ENCODE measurements around the gene C5. TPM values are rescaled to one million over a fixed set of nuclear protein-coding genes. Genes with fewer than 3 reads are reported as not detected.
A peak's percentile ranks its signal among the peaks of the same experiment; 100 is the strongest.
"Not testable (repeated sequence)": the region's sequence is repeated elsewhere in the genome, so short reads cannot be mapped to it uniquely, and the experiment has no call there.

The C5 gene
- total RNA-seq: 1.2 and 1.9 TPM in 2 replicates

DNA sequence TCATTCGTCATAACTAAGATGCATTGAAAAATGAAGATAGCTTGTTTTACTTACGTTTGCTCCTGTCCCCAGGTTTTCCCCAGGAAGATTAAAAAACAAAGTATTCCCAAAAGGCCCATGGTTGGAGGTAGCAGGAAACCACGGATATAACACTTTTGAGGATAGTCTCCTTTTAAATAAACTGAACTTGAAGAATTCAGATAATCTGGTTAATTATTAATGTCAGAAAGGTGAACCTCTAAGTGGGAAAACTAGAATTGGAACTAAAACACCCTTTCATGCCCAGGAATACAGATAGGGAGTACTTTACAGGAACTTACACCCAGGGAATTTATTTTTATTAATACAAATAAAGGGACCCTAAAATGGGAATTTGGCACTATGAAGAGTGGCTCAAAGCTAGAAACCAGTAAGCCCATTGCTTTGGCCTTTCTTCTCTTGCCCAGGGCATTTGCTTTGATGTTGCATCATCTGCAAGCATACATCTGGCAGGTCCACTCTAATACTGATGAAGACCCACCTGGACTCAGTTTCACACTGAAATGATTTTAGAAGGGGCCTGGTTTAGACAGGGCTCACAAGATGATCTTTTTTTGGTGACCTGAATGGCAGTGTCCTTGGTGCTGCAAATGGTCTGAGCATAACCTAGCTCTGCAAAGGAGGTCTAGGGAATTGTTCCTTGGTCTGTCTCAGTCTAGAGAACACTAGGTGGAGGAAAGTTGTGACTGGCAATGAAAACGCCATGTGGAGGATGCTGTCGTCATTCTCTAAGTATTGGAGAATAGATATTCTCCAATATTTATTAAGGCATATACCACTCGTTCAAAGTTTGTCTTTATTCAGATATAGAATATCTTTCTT is at the start of gene C5:
C5 (minus strand) TSS at position 148 of the 861 bp plus-strand sequence; CDS start at position 119, 29 bp downstream.
- intact Hi-C loops (cut with micrococcal nuclease): no loop called here
- Mint-ChIP-seq H3K4me1 (ENCODE audit: low read depth) (no peaks in the 10 kb centered on the region), H3K9me3 (no peaks in the 10 kb centered on the region), H3K4me3 (no peak within 1 kb of the TSS), H3K27me3 (ENCODE audit: insufficient read depth) (peaks cover 5% of the 10 kb centered on the region), H3K36me3 (ENCODE audit: low read depth) (no peaks in the 10 kb centered on the region), H3K27ac (no peak within 1 kb of the TSS)
- no peak for DNase-seq (ENCODE audit: low spot score)

DNA sequence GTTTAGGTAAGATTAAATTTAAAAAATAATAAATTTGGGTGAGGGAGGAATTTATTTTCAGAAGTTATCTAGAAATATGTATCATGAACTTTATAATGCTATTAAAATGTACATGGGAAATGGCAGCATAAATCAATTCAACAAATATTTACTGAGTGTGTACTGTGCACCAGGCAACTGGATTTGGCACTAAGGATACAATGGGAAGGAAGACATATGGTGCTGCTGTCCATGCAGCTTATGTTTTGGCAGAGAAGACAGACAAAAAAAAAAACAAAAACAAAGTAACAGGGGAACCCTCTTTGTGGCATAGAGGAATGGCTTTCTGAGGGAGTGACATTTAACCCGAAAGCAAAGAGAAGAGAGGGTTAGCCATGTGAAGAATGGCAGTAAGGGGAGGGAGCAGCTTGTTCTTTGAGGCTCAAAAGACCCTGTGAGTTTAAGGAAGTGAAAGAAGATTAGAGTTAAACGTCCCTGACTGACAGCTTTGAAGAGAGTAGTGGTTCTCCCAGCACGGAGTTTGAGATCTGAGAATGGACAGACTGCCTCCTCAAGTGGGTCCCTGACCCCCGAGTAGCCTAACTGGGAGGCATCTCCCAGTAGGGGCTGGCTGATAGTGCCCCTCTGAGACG is 48.6 kb upstream of the C5 start:
- DNase-seq (ENCODE audit: low spot score): no peak
- Mint-ChIP-seq H3K27me3 (ENCODE audit: insufficient read depth) (no peaks in the 10 kb centered on the region), H3K27ac (no peak overlapping the region), H3K36me3 (ENCODE audit: low read depth) (peaks cover 78% of the 10 kb centered on the region), H3K9me3 (peaks cover 32% of the 10 kb centered on the region), H3K4me1 (ENCODE audit: low read depth) (peaks cover 9% of the 10 kb centered on the region), H3K4me3 (no peak overlapping the region)
- intact Hi-C loops (cut with micrococcal nuclease): no loop called here

DNA sequence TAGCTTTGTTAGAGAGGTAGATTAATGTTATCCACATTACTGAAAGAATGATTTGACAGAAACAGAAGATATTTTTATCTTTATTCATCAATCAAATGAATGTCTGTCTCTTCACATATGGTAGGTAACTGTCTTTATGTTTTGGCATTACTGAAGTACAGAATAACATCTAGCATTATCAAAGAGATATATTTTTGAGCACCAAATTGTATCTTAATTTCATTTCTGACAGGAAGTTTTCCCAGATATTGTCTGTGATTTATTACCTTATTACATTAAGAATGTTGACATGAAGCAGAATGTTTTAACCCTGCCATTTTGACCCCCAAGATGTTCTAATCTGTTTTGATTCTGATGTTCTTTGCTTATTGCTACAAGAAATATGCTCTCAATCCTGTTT is 45.0 kb upstream of the C5 start:
- Mint-ChIP-seq H3K27ac (no peak overlapping the region), H3K4me3 (no peak overlapping the region), H3K9me3 (peaks cover 16% of the 10 kb centered on the region), H3K27me3 (ENCODE audit: insufficient read depth) (no peaks in the 10 kb centered on the region), H3K4me1 (ENCODE audit: low read depth) (peaks cover 9% of the 10 kb centered on the region), H3K36me3 (ENCODE audit: low read depth) (peaks cover 67% of the 10 kb centered on the region)
- no peak for DNase-seq (ENCODE audit: low spot score)
- intact Hi-C loops (cut with micrococcal nuclease): no loop called here

DNA sequence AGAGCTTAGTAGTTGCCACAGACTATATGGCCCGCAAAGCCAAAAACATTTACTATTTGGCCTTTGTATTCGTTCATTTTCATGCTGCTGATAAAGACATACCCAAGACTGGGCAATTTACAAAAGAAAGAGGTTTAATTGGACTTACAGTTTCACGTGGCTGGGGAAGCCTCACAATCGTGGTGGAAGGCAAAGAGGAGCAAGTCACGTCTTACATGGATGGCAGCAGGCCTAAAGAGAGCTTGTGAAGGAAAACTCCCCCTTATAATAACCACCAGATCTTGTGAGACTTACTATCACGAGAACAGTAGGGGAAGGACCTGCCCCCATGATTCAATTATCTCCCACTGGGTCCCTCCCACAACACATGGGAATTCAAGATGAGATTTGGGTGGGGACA is 40.7 kb upstream of the C5 start:
- peaks cover 29% of the 10 kb centered on the region for H3K4me1 Mint-ChIP-seq (ENCODE audit: low read depth)
- H3K4me3 Mint-ChIP-seq; DNase-seq (ENCODE audit: low spot score); intact Hi-C loops (cut with micrococcal nuclease); H3K27me3 Mint-ChIP-seq (ENCODE audit: insufficient read depth); H3K9me3 Mint-ChIP-seq; H3K27ac Mint-ChIP-seq: not testable (repeated sequence)
- H3K36me3 Mint-ChIP-seq (ENCODE audit: low read depth): peaks cover 53% of the 10 kb centered on the region

DNA sequence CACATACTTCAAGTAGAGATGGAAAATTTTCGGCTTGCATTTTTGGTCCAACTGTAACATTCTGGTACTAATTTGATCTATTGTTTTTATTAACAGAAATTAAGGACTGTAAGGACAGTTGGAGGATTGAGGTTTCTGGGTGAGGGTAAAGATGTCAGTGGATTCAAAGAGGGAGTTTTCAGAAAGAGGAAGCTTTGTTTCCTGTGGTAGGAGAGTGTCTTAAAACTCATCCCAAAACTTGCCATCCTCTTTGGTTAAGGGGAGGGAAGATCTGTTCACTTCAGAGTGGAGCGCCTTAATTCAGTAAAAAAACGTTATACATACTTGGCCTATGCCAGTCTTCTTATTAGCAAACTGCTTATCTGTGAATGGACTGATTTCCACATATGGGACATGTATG is 38.5 kb upstream of the C5 start:
- Mint-ChIP-seq H3K36me3 (ENCODE audit: low read depth) (peaks cover 45% of the 10 kb centered on the region), H3K4me3 (no peak overlapping the region), H3K9me3 (no peaks in the 10 kb centered on the region), H3K27me3 (ENCODE audit: insufficient read depth) (no peaks in the 10 kb centered on the region), H3K4me1 (ENCODE audit: low read depth) (peaks cover 27% of the 10 kb centered on the region), H3K27ac (peak overlapping the region; percentile 30)
- intact Hi-C loops (cut with micrococcal nuclease): no loop called here
- no peak for DNase-seq (ENCODE audit: low spot score)

DNA sequence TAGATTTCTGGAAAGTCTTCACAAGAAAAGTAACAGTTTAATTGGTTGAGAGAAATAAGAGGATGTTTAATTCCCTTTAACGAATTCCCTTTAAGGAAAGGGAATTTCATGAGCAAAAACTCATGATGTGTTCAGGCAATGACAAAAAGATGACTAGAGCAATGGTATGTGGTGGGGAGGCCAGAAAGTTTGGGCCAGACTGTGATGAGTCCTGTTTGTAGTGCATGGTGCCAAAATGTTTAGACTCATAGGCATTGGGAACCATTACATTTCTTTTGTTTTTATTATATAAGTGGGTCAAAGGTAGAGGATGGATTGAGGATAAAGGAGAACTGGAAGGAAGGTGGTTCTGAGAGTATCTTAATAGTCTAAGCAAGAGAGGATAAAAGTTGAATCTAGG is 35.6 kb upstream of the C5 start:
- Mint-ChIP-seq H3K27me3 (ENCODE audit: insufficient read depth) (no peaks in the 10 kb centered on the region), H3K4me3 (no peak overlapping the region), H3K9me3 (no peaks in the 10 kb centered on the region), H3K27ac (no peak overlapping the region), H3K4me1 (ENCODE audit: low read depth) (peaks cover 27% of the 10 kb centered on the region), H3K36me3 (ENCODE audit: low read depth) (peaks cover 38% of the 10 kb centered on the region)
- intact Hi-C loops (cut with micrococcal nuclease): no loop called here
- no peak for DNase-seq (ENCODE audit: low spot score)

DNA sequence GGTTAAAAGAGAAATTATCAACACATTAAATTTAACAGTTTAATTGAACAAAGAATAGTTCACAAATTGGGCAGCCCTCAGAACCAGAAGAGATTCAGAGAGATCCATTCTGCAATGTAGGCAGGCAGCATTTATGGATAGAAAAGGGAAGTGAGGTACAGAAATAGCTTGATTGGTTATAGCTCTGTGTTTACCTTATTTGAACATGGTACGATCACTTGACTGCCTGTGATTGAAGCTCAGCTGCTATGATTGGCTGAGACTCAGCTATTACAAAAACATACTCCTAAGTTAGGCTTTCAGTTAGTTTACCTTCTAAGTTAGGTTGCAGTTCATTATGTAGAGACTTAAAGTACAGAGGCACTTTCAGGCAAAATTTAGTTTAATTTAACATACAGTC is 32.0 kb upstream of the C5 start:
- H3K4me3 Mint-ChIP-seq: no peak overlapping the region
- H3K27me3 Mint-ChIP-seq (ENCODE audit: insufficient read depth): no peaks in the 10 kb centered on the region
- peaks cover 24% of the 10 kb centered on the region for H3K36me3 Mint-ChIP-seq (ENCODE audit: low read depth)
- H3K9me3 Mint-ChIP-seq: no peaks in the 10 kb centered on the region
- H3K27ac Mint-ChIP-seq: no peak overlapping the region
- DNase-seq (ENCODE audit: low spot score): no peak
- intact Hi-C loops (cut with micrococcal nuclease): no loop called here
- peaks cover 28% of the 10 kb centered on the region for H3K4me1 Mint-ChIP-seq (ENCODE audit: low read depth)

DNA sequence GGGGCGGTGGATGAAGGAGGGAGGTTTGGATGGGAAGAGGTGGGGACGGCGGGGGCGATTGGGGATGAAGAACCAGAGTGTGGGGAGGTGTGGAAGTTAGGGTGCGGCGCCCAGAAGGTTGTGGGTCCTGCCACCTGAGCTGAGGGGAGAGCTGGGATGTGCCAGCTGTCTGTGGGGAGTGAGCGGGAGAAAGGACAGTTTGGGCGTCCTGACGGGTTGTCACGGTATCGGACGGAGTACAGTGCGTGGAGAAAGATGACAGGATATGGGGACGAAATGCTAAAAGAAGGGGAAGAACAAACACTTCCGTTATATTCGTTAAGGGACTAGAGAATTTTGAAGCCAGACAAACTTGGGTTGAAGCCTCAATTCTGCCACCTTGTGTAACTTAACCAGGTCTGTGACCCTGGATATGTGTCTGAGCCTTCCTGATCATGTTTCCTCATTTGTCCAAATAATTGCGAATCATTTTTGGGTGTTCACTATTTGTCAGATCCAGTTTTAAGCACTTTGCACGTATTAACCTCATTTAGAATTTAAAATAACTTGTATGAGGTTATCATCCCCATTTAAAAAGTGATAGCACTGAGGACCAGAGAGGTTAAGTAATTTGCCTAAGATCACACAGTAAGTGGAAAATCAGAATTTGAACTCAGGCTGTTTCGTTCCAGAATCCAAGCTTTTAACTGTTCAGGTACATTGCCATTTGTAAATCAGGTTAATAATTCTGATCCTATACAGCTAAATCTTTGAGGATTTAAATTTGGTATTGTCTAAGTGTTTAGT is 25.4 kb upstream of the C5 start:
- DNase-seq (ENCODE audit: low spot score): no peak
- peaks cover 2% of the 10 kb centered on the region for H3K9me3 Mint-ChIP-seq
- peak overlapping the region; percentile 91 for H3K27ac Mint-ChIP-seq
- H3K4me1 Mint-ChIP-seq (ENCODE audit: low read depth): peaks cover 57% of the 10 kb centered on the region
- intact Hi-C loops (cut with micrococcal nuclease): loop anchor here (1.0 to 2.0 kb wide), 5 partner anchors 94 to 233 kb away; partner anchors contain the start of genes PHF19, PSMD5 and RAB14
- no peaks in the 10 kb centered on the region for H3K27me3 Mint-ChIP-seq (ENCODE audit: insufficient read depth)
- H3K4me3 Mint-ChIP-seq: peak overlapping the region; percentile 100
- peaks cover 6% of the 10 kb centered on the region for H3K36me3 Mint-ChIP-seq (ENCODE audit: low read depth)

DNA sequence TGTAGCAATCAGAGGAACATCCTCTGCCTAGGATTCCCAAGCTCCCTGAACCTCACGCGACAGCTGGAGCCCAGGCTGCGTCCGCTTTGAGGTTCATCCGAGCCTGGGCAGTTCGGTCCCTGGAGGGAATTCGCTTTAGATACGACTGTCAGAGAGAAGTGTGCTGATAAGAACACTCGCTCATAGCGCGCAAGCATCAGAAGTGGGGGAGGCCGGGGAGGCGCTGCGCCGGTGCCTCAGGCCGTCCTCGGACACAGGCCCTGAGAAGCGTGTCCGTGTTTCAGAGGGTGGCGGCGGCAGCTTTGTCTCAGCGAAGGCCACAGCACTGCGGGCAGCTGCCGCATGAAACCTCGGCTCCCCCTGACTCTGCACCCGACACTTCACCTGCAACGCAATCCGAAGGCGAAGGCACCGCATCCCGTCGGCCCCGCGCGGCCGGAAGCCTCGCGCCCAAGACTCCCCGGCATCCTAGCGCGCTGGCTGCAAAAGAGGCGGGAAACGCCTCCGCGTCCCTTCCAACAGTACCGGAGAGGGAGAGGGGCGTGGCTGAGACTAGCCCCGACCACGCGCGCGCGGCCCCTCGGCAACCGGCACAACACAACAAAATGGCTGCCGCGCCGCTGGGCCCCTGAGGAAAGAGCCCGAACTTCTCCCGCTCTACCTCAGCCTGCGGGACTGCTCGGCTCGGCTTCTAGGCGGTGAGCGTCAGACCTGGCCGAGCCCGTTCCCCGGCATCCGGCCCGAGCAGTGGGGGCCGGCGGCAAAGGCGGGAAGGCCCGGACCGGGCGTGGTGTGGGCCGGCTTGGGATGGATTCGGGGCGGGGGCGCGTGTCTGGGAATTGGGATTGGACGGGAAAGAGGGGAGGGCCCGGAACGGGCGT is 24.5 kb upstream of the C5 start, which contains the start of gene CNTRL:
CNTRL (plus strand) TSS at position 586 of the 881 bp plus-strand sequence. CDS start 13,372 bp downstream, outside the sequence.
- intact Hi-C loops (cut with micrococcal nuclease): loop anchor here (1.0 to 2.0 kb wide), 8 partner anchors 47 to 281 kb away; partner anchors contain the start of genes FBXW2, PHF19, PSMD5 and RAB14
- Mint-ChIP-seq H3K4me3 (peak within 1 kb of the TSS; percentile 100), H3K27ac (peak within 1 kb of the TSS; percentile 91)

DNA sequence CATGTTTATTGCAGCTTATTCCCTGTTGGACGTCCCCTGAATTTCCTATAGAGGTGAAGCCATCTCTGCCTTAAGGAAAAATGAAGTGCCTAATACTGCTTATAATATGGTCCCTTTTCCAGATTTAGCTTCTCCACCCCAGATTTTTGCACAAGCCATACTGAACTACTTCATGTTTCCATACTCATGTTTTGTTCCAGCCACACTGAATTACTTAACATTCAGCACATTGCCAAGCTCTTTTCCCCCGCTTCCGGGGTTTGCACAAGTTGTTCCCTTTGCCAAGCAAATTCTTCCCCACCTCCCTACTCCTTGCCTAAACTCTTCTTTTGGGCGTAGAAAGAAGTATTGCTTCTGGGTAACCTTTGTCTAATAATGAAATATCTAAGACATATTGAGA is 23.0 kb upstream of the C5 start:
- no peak for DNase-seq (ENCODE audit: low spot score)
- intact Hi-C loops (cut with micrococcal nuclease): no loop called here
- peak overlapping the region; percentile 100 for H3K4me3 Mint-ChIP-seq
- H3K4me1 Mint-ChIP-seq (ENCODE audit: low read depth): peaks cover 57% of the 10 kb centered on the region
- H3K27ac Mint-ChIP-seq: peak overlapping the region; percentile 45
- peaks cover 10% of the 10 kb centered on the region for H3K9me3 Mint-ChIP-seq
- H3K27me3 Mint-ChIP-seq (ENCODE audit: insufficient read depth): no peaks in the 10 kb centered on the region
- peaks cover 7% of the 10 kb centered on the region for H3K36me3 Mint-ChIP-seq (ENCODE audit: low read depth)

More for the DNA sequence above, 24.5 kb upstream of the C5 start, which contains the start of gene CNTRL:
- Mint-ChIP-seq H3K4me1 (ENCODE audit: low read depth) (peaks cover 57% of the 10 kb centered on the region), H3K36me3 (ENCODE audit: low read depth) (peaks cover 6% of the 10 kb centered on the region), H3K27me3 (ENCODE audit: insufficient read depth) (no peaks in the 10 kb centered on the region), H3K9me3 (peaks cover 4% of the 10 kb centered on the region)
- peak; percentile 90 for DNase-seq (ENCODE audit: low spot score)

DNA sequence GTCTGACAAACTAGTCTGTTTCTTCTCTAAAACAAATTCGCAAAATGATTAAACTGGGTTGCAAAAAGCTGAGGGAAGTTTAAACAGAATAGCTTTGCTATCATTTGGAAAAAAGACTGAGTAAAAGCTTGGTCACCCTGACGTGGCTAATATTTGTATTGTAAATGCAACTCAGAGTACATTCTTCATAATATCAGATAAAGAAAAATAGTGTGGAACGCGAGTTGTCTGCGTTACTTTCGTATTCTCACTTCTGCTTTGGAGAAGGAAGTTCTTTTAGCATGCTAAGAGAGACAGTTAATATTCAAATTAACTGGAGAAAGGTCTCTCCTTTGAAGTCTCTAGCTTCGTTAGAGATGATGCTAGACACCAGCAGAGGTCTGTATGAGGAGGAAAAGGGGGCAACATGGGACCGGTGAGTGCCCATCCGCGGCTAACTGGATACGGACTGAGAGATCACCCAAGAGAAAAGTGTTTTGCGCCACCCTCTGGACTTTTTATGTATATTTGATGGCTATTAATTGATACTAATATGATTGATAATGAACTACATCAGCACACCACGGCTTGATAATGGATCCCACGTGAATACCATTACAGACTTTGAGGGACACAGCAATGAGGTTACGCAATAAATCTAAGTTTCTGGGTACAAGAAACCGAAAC is 21.8 kb upstream of the C5 start:
- Mint-ChIP-seq H3K4me3 (peak overlapping the region; percentile 84), H3K9me3 (peaks cover 16% of the 10 kb centered on the region), H3K27ac (peak overlapping the region; percentile 80), H3K36me3 (ENCODE audit: low read depth) (peaks cover 7% of the 10 kb centered on the region), H3K4me1 (ENCODE audit: low read depth) (peaks cover 52% of the 10 kb centered on the region), H3K27me3 (ENCODE audit: insufficient read depth) (no peaks in the 10 kb centered on the region)
- intact Hi-C loops (cut with micrococcal nuclease): no loop called here
- DNase-seq (ENCODE audit: low spot score): no peak

All from activated T-helper 1 cell treated with anti-CD3 and anti-CD28 coated beads, Interleukin-12 subunit alpha, Interleukin-12 subunit beta, Interleukin-2, Interleukin-4 antibody, amounts not matched to agents 30 ng/mL and 10 ng/mL and 1 ng/mL, durations not matched to agents 14 hours and 24 hours and 36 hours (primary cell).